ENCODE results near the gene MITF. TPM values are rescaled to one million over a fixed set of nuclear protein-coding genes. Genes with fewer than 3 reads are reported as not detected.

The MITF gene
- total RNA-seq, 6 experiments from 2014 or later: 1.9 to 4.1 (median 3.8) TPM

GRCh38 chr3:69762768-69763229, 23.5 kb downstream of the MITF start:
- no peak for DNase-seq
- TF ChIP-seq CTCF (IDR thresholded peaks at IDR 0.05): no peak
- TF ChIP-seq POLR2A (IDR thresholded peaks at IDR 0.05): no peak
- Histone ChIP-seq H3K4me3 (no peak overlapping the region), H3K27me3 (no peaks in the 10 kb centered on the region), H3K36me3 (no peaks in the 10 kb centered on the region), H3K27ac (no peak overlapping the region), H3K9me3 (no peaks in the 10 kb centered on the region), H3K4me1 (no peaks in the 10 kb centered on the region)
- no peak for ATAC-seq
- intact Hi-C loops (cut with DNase I): no loop called here
- WGBS (ENCODE audit: insufficient coverage, low coverage, low lambda C conversion rate, missing lambda C conversion rate): 10% methylated on average over 1 of the region's 1 CpG

GRCh38 chr3:69763458-69763857, 24.2 kb downstream of the MITF start:
- Histone ChIP-seq H3K27me3 (no peaks in the 10 kb centered on the region), H3K27ac (no peak overlapping the region), H3K36me3 (no peaks in the 10 kb centered on the region), H3K4me3 (no peak overlapping the region), H3K4me1 (no peaks in the 10 kb centered on the region), H3K9me3 (no peaks in the 10 kb centered on the region)
- intact Hi-C loops (cut with DNase I): no loop called here
- WGBS (ENCODE audit: insufficient coverage, low coverage, low lambda C conversion rate, missing lambda C conversion rate): 78% methylated on average over 8 of the region's 8 CpGs
- DNase-seq (no peak), ATAC-seq (no peak)
- no peak for TF ChIP-seq CTCF (IDR thresholded peaks at IDR 0.05)
- TF ChIP-seq POLR2A (IDR thresholded peaks at IDR 0.05): no peak

- intact Hi-C loops (cut with DNase I): no loop called here
- Histone ChIP-seq H3K4me1 (no peaks in the 10 kb centered on the region), H3K27me3 (no peaks in the 10 kb centered on the region), H3K36me3 (no peaks in the 10 kb centered on the region), H3K9me3 (no peaks in the 10 kb centered on the region), H3K4me3 (no peak overlapping the region), H3K27ac (no peak overlapping the region)
- no peak for TF ChIP-seq CTCF (IDR thresholded peaks at IDR 0.05)
- no peak for TF ChIP-seq POLR2A (IDR thresholded peaks at IDR 0.05)
- DNase-seq (no peak), ATAC-seq (peak in 2 of 4 donors; percentile 43 to 53)
- WGBS (ENCODE audit: insufficient coverage, low coverage, low lambda C conversion rate, missing lambda C conversion rate): 61% methylated on average over 3 of the region's 3 CpGs
These were observed 25.0 kb downstream of the MITF start for GRCh38 chr3:69764121-69764741.

GRCh38 chr3:69764861-69765260, 25.6 kb downstream of the MITF start:
- DNase-seq (no peak), ATAC-seq (peak in 2 of 4 donors; percentile 15 to 22)
- Histone ChIP-seq H3K4me3 (no peak overlapping the region), H3K4me1 (no peaks in the 10 kb centered on the region), H3K36me3 (no peaks in the 10 kb centered on the region), H3K9me3 (no peaks in the 10 kb centered on the region), H3K27me3 (no peaks in the 10 kb centered on the region), H3K27ac (no peak overlapping the region)
- TF ChIP-seq CTCF (IDR thresholded peaks at IDR 0.05): no peak
- TF ChIP-seq POLR2A (IDR thresholded peaks at IDR 0.05): no peak
- intact Hi-C loops (cut with DNase I): no loop called here
- 49% methylated on average over 3 of the region's 3 CpGs for WGBS (ENCODE audit: insufficient coverage, low coverage, low lambda C conversion rate, missing lambda C conversion rate)

All from right lobe of liver (tissue), 6 donors.